ENCODE results near the gene LRRTM4.

GRCh38 chr2:76938153-76938552 is 584.0 kb downstream of the LRRTM4 start:
- no peak for TF ChIP-seq POLR2A (IDR thresholded peaks at IDR 0.05; ENCODE audit: low read depth, low read length)
- no peak for TF ChIP-seq SPI1 (IDR thresholded peaks at IDR 0.05; ENCODE audit: low read depth, low read length)
- no peak for TF ChIP-seq TAF1 (IDR thresholded peaks at IDR 0.05; ENCODE audit: low read depth, low read length)
- no peak for TF ChIP-seq POLR2AphosphoS5 (IDR thresholded peaks at IDR 0.05; ENCODE audit: low read depth, low read length)
- TF ChIP-seq PAX5 (IDR thresholded peaks at IDR 0.05; ENCODE audit: insufficient read depth, low read length, severe bottlenecking), result no peak
- no peak for TF ChIP-seq POU2F2 (IDR thresholded peaks at IDR 0.05; ENCODE audit: low read depth, low read length)

All from GM12891 (cell line).